DMS114 treated with DMSO at 0.1 percent for 48 hours (cell line): ENCODE results near the gene ABCA3.

ENCODE experiments used
- DNase-seq: peaks from one replicate; lab custom pipeline; 2025; ENCODE audit not compliant: unreplicated experiment; lab: John Stamatoyannopoulos, UW

ABCA3 gene

DNA sequence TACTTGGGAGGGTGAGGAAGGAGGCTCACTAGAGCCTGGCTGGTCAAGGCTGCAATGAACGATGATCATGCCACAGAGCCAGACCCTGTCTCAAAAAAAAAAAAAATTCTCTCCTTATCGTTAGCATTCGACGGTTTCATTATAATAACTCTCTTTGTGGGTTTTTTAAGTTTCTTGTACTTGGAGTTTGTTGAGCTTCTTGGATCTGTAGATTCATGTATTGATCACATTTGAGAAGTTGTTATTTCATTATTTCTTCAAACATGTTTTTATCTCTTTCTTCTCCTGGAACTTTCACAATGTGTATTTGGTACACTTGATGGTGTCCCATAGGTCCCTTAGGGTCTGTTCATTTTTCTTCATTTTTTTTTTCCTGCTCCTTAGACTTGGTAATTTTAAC, 16.8 kb upstream of the ABCA3 start:
- DNase-seq = no peak

DNA sequence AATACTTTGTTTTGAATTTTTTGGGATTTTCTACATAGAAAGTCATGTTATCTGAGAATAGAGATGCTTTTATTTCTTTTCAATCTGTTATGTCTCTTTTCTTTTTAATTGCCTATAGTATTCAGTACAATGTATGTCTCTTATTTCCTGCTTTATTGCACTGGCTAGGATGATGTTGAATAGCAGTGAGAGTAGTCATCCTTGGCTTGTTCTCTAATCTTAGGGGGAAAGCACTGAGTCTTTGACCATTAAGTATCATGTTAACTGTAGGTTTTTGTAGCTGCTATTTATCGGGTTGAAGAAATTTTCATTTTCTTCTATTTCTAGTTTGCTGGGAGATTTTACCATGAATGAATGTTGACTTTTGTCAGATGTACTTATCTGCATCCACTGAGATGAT, 10.0 kb upstream of the ABCA3 start:
- DNase-seq = no peak

DNA sequence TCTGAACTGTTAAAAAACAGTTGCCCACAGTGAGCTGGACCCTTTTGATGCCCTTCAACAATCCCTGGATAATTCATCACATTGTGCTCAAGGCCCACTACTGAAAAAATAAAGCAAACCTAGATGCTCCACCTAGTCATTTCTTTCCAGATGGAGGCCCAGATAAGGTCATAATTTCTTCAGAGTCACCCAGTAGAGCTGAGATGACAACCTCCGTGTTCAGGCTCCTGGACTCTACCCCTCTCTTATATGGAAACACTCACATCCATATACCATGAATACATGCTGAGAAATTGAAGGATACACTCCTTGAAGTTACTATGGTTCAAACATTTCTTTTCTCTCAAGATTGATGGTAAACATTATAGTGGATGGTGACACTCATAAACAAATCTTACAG, 2.7 kb upstream of the ABCA3 start:
- DNase-seq = no peak

DNA sequence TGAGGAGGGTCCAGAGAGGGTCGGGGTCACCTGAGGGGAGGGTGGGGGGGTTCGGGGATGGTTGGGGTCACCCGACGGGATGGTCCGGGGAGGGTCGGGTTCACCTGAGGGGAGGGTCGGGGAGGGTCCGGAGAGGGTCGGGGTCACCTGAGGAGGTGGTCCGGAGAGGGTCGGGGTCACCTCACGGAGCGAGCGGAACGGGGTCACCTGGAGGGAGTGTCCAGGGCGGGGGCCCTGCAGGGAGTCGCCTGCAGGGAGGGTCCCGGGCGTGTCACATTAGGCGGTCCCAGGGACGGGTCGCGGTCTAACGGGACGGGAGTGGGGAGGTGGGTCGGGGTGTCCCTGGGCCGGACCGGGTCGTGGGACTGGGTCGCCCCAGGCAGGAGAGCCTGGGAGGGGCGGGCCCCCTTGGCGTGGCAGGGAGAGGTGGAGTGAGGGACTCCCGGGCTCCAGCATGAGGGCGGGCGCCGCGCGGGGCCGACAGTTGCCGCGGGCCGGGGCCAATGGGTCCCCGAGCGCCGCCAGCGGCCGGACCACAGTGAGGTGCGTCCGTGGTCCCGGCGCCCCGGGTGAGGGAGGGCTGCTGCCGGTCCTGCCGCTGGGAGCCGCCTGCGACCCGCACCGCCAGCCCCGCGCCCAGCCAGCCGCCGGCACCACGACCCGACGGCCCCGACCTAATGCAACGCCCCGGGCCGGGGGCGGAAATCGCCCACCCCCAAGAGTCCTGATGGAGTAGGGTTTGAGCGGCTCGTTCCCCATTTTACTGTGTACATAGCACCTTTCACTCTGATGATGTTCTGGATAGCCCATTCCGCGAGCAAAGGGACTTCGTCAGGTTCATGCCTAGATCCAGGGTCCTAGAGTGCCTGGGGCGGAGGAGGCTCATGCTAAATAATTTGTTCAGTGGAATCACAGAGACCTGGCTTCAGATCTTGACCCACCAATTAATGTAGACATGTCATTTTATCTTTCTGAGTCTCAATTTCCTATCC, 1.2 kb upstream of the ABCA3 start:
- DNase-seq = no peak

DNA sequence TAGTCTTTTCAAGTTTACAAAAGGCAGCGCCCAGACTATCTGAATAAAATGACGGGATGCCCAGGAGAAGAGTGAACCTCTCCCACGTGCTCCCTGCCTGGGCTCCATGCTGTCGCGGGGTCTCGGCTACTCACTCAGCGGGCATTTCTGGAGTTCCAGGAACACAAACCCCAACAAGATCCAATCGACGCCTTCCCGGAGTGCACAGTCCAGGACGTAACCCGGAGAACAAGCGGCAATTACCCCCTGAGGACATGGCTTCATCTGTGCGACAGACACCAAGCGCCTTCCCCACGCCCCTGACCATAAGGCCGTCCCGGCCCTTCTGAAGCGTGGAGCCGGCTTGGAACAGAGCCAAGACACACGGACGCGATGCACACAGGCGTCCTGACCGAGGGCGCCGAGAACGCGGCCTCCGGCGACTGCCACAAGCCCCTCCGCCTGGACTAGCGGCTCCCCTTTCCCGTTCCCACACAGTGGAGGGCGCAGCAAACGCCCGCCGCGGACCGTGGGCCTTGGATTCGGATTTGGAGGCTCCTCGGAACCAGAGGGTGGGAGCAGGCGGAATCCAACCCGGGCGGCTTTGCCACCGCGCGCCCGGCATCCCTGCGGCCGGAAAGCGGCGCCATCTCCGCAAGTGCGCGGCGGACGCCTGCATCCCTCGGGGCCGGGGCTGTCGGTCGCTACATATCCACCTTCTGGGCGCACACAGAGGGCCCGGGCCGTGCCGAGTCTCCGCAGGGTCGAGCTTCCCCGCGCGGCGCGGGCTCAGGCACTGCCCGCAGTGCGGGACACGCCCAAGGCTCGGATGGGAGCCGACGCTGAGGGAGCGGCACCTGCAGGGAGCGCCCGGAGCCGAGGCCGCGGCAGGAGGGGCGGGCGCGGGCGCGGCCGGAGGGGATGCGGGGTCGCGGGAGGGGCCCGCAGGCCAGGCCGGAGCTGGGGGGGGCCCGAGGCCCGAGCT, 725 bp downstream of the ABCA3 start:
- no peak for DNase-seq

DNA sequence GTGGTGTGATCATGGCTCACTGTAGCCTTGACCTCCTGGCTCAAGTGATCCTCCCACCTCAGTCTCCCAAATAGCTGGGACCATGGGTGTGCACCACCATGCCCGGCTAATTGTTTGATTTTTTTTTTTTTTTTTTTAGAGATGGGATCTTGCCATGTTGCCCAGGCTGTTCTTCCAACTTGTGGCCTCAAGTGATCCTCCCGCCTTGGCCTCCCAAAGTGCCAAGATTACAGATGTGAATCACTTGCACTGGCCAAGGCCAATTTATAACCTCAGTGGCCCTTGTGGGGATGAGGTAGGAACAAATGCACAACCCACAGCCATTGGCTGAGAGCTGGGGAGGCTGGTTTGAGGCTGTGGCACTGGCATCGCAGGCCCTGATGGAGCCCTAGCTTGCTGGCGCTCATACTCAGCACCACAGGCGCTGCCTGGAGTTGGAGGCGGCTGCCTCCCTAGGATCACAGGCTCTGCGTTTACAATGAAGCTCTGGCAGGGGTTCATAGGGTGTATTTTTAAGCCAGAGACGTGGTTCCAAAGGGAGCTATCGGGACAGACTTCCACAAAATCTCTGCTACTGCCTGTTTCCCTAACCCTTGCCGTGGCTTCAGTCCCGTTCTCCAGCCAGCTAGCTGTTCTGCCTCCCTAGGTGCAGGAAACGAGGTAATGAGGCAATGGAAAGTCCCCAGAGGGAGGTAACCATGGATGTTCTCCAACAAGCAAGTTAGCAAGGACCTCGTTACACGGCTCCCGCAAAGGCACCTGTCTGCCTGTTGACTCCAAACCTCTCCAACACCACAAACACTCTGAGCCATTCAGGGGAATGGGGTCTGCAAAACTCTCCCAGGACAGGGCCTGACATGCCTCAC, 2.9 kb downstream of the ABCA3 start:
- no peak for DNase-seq

DNA sequence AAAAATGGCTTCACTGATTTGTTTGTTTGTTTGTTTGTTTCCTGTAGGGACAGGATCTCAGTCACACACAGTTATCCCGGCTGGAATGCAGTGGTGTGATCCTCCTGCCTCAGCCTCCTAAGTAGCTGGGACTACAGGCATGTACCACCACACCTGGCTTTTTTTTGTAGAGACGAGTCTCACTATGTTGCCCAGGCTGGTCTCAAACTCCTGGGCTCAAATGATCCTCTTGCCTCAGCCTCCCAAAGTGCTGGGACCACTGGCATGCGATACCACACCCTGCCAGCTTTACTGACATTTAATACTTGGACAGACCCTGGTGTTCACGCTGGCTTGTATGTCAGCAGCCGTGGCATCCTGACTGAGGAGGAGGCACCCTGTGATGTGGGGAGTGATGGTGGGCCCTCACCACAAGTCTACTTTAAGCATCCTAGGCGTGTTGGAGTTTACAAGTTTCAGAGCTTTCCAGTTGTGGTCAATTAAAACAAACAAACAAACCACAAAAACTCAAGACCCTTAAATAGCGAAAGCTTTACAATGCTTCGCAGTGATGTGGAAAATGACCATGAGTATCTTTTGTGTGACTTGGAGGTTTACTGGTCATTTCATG, 5.1 kb downstream of the ABCA3 start:
- DNase-seq = no peak

DNA sequence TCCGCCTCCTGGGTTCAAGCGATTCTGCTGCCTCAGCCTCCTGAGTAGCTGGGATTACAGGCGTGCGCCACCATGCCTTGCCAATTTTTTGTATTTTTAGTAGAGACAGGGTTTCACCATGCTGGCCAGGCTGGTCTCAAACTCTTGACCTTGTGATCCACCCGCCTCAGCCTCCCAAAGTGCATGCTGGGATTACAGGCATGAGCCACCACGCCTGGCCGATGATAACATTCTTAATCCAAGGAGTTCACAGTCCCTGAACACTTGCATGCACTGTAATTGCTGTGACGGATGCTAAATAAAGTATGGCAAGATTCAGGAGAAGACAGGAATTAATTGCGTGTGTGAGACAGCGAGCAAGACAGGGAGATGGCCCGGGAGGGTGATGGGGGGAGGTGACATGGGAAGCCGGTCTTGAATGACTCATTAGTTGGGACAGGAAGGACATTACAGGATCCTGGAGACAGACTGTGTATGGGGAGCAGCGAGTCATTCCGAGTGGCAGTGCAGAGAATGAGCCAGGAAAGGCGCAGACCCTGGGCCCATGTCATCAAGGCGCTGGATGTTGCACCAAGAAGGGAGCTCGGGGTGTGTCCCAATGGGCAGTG, 6.7 kb downstream of the ABCA3 start:
- DNase-seq = no peak

DNA sequence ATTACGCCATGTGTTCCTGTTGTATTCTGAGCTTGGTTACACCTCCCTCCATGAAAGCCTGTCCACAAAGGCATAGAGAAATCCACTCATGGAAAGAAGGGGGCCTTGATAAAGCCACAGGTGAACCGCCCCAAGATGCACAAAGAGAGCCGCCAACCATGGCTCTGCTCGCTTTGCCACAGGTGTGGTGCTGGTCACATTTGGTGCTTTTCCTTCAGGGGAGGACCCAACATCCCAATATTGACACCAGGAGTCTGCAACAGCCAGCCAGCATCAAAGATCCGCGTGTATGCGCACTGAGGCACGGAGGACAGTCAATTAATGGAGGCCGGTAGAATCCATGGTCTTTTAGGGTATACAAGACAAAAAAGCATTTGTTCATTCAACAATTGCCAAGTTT, 7.3 kb downstream of the ABCA3 start:
- DNase-seq = no peak

DNA sequence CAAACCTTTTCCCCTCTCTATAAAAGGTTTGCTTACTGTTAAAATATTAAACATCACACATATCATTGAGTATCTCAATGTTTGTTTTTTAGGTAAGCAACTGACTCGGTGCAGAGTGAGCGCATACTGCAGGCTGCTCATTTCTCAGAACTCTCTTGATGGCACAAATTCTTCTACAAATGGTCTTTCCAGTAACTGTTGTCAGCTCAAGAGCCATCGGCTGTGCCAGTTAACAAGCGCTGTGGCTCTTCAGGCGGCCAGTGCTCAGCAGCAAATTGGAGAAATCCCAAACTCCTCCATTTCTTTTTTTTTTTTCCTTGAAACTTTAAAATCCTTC, 8.6 kb downstream of the ABCA3 start:
- no peak for DNase-seq

DNA sequence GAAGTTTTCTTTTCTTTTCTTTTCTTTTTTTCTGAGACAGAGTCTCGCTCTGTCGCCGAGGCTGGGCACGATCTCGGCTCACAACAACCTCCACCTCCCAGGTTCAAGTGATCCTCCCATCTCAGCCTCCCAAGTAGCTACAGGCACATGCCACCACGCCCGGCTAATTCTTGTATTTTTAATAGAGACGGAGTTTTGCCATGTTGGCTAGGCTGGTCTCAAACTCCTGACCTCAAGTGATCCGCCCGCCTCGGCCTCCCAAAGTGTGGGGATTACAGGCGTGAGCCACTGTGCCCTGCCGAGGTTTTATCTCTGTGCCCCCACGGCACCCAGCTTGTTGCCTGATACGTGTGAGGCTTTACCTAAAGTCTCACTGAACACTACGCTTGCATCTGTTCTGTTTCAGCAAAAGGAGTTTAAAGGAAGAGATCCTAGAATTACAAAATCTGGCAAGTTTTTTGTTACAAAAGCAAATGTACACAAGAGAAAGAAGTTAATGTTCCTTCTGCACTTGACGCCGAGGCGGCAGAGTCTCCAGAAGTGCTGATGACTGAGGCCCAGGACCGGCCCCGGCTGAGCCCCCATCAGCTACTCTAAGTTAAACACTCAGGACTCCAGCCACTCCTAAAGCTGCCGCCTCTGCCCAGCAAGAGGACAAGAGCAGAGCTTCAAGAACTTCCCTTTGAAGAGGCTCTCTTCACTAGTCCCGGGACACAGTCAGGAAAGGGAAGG, 9.2 kb downstream of the ABCA3 start:
- DNase-seq = no peak

DNA sequence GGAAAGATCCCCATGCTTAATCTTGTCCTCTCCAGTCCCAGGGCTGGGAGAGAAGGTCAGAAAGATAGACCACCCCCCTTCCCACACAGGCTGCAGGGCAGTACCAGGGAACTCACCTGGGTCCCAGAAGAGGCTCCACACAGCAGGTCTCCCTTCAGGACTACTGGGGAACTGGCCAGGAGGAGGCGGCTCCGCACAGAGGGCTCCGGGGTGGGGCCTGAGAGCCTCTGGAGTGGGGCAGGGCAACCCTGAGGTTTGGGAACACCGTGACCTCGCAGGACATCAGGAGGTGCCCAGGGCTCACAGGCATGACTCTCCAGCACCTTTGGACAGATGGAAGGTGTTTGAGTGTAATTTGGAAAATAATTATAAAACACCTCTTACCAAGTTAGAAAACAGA, 11.0 kb downstream of the ABCA3 start:
- DNase-seq = no peak

DNA sequence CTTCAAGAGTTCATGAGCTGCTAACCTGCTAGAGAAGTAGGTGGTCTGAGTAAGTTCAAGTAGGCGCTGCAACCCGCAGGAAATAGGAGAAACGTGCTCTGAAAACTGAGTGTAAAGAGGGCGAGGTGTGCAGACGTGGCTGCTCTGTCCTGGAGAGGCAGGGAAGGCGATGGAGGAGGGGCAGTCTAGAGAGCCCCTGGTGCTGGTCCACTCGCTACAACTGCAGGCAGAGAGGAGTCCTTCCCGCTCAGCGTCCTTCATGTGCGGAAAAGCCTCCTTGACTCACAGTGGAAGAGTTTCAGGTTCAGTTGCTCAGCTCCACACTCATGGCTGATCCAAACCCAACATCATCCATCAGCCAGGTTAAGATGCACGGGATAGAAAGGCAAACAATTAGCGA, 12.1 kb downstream of the ABCA3 start:
- no peak for DNase-seq

DNA sequence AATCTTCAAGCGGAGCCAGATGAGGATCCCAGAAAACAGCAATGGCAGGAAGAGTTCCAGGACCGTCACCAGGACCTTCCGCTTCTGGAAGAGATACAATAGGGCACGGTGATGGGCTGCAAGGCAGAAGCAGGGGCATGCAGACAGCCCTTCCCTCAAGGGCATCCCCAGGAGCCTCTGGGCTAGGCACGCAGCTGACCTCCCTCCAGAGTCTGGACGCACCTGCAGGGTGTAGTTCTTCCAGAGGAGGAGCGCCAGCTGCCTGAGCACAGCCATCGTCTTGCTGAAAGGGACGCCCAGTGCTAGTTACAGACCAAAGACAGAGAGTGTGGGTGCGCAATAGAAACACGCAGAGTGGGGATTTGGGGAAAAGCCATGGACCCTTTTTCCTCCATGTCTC, 14.3 kb downstream of the ABCA3 start:
- no peak for DNase-seq

DNA sequence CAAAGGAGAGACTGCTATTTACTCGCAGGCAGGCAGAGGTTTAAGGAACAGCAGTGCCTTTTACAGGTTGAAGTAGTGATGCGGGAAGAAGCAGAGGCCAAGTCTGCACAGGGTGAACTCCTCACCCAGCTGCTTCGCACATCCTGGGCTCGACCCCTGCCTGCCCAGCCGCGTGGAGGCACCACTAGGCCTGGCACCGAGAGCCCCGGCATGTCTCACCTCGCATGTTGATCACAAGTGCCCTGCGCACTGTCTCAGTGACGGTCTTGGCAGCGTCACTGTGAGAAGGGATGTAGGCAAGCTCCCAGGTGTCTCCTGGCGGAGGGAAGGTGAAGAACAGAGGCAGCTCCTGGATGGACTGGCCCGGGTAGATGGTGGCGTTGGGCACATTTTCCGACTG, 14.7 kb downstream of the ABCA3 start:
- no peak for DNase-seq

DNA sequence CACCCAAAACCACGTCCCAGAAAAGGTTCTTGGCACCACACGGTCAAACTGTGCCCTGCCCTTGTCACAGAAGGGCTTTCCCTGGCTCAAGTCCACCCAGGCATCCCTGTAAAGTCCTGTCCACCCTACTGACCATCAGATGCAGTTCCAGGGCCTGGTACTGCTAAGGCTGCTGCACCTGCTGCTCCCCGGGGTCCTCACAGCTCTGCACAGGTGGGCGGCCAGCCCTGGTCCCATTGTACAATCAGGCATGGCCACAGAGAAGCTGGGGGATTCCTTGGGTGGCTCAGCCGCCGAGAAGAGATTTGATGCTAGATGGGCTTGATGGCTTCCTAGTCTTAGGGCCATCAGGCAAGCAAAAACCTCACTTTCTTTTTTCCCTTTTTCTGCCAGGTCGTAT, 15.3 kb downstream of the ABCA3 start:
- no peak for DNase-seq

DNA sequence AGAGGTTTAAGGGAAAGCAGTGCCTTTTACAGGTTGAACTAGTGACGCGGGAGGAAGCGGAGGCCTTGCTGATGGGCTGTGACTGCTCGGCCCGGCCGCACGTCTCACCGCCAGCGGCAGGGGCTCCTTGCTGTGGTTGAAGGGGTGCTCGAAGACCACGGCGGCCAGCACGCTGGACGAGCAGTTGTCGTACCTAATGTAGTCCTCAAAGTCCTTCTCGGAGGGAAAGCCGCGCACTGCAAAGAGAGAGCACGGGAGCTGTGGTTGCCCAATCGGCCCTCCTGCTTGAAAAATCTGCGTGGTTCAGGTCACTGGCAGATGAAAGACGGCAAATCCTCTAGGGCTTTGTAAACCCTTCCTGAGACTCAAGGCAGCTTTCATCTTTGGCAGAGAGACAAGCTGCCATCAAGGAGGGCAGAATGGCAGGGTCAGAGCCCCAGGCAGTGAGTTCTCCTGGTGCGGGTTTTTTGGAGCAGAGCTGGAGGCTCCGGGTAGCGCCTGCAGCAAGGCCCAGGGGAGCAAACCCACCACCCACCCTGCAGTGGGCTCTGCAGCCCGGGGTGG, 16.1 kb downstream of the ABCA3 start:
- DNase-seq = no peak

DNA sequence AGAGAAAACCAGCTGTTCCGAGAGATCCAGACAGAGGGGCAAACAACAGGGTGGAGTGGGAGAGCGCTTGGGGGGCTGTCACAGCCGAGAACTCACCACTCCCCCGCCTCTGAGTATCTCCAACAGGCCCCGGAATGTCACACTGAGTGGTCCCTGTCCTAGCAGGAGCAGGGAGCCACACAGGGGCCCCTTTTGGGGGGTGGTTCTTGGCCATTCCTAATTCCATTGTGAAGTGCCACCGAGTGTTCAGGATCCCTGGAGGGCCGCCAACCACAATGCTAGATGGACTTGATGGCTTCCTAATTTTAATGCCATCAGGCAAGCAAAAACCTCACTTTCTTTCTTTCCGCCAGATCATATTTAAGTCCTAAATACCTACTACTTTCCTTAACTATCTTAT, 16.8 kb downstream of the ABCA3 start:
- no peak for DNase-seq

DNA sequence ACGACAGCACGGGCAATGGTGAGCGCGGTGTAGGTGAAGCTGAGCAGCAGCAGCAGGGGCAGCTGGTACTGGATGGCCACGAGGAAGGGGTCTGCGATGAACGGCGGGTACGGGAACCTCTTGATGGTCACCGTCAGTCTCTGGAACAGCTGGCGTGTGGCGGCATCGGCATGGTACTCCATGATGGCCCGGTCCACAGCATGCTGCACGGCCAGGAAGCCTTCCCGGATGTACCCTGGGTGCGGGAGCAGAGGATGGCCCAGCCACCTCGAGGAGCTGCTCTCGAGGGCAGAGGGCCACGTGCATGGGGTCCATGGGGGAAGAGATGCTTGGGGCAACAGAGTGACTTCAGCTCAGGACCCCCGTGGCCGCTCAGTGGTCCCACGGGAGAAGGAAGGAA, 20.9 kb downstream of the ABCA3 start:
- DNase-seq = no peak
